Calu3 (cell line): ENCODE results near the gene RAD23A. TPM values are rescaled to one million over a fixed set of nuclear protein-coding genes. Genes with fewer than 3 reads are reported as not detected.
"Not testable (repeated sequence)": the region's sequence is repeated elsewhere in the genome, so short reads cannot be mapped to it uniquely, and the experiment has no call there.

Experiments used
- BruUV-seq: library from RNA; stranded (reverse); fragments of 400-500 nt; replicated peaks from 2 replicates; lab custom pipeline; 2021; lab: Mats Ljungman, UMichigan
- CTCF ChIA-PET: fragments of 300-600 bp; sonication (Branson Sonifier 250); formaldehyde crosslinking; loops from one replicate; lab custom pipeline; 2022; ENCODE audit warnings: antibody characterized with exemption; lab: Charles Lee
- DNase-seq: peaks from one replicate; pipeline ENCODE4 v3.0.0; 2022
- H3K27ac Mint-ChIP-seq: one replicate; pipeline ENCODE4 v1.8.0; 2022; ENCODE audit warnings: mixed read lengths; ENCODE audit not compliant: unreplicated experiment
- H3K27me3 Mint-ChIP-seq: one replicate; pipeline ENCODE4 v1.8.0; 2022; ENCODE audit warnings: mixed read lengths; ENCODE audit not compliant: unreplicated experiment
- H3K36me3 Mint-ChIP-seq: one replicate; pipeline ENCODE4 v1.8.0; 2022; ENCODE audit warnings: mild to moderate bottlenecking, moderate library complexity, mixed read lengths; ENCODE audit not compliant: insufficient read depth, unreplicated experiment
- H3K4me1 Mint-ChIP-seq: one replicate; pipeline ENCODE4 v1.8.0; 2022; ENCODE audit warnings: mild to moderate bottlenecking, low read depth, mixed read lengths; ENCODE audit not compliant: unreplicated experiment
- H3K4me3 Mint-ChIP-seq: one replicate; pipeline ENCODE4 v1.8.0; 2022; ENCODE audit warnings: mild to moderate bottlenecking, low read depth, moderate library complexity, mixed read lengths; ENCODE audit not compliant: unreplicated experiment
- H3K9me3 Mint-ChIP-seq: one replicate; pipeline ENCODE4 v1.8.0; 2022; ENCODE audit warnings: low read depth, mixed read lengths; ENCODE audit not compliant: unreplicated experiment
- CTCF ChIP-seq: fragments of 200-600 bp; IDR thresholded peaks from one replicate; pipeline ENCODE4 v1.8.0; 2022; ENCODE audit warnings: antibody characterized with exemption; ENCODE audit not compliant: unreplicated experiment
- intact Hi-C: fragments of 100-400 bp; cut with micrococcal nuclease; formaldehyde crosslinking; loops from one replicate; pipeline ENCODE4 v1.10.0; 2022; ENCODE audit not compliant: unreplicated experiment
- total RNA-seq: library from RNA; stranded (reverse); gene quantifications from 2 replicates; pipeline ENCODE4 v1.2.3, GENCODE V29; 2022

RAD23A gene
- total RNA-seq, 1 experiment from 2014 or later = 110 TPM

- intact Hi-C loops = no loop called here
- Mint-ChIP-seq H3K4me1 (no peaks in the 10 kb centered on the region), H3K36me3 (peaks cover 4% of the 10 kb centered on the region), H3K27ac (no peak overlapping the region), H3K4me3 (no peak overlapping the region), H3K27me3 (no peaks in the 10 kb centered on the region), H3K9me3 (no peaks in the 10 kb centered on the region)
- no peak for DNase-seq
- TF ChIP-seq CTCF = no peak
- CTCF ChIA-PET = no interaction called here
- no TSS peak for BruUV-seq
These were observed 33.1 kb upstream of the RAD23A start for GRCh38 chr19:12912571-12912970.

DNA sequence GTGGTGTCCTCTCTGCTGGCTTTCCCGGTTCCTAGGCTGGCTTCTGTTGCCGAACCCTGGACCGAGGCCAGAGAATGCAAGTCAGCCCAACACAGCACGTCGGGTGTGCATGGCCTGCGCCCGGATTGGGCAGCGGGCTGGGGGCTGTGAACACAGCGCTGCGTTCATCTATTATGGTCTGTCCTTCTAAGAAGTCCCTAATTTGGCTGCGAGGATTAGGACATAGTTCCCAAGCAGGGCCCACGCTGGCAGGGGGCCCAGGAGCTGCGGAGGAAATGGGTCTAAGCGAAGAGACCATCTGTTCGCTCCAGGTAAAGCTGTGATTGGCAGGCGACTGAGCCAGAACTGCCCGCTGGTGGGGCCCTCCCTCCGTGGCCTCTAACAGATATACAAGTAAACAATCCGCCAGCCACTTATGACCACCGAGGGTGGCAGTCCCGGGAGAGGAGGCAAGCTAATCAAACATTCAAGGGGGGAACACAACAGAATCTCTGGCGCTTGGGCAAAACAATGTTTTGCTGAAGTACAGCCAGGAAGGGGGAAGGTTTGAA, 32.6 kb upstream of the RAD23A start:
- Mint-ChIP-seq H3K27ac (no peak overlapping the region), H3K4me3 (no peak overlapping the region), H3K4me1 (no peaks in the 10 kb centered on the region), H3K36me3 (peaks cover 9% of the 10 kb centered on the region), H3K9me3 (no peaks in the 10 kb centered on the region), H3K27me3 (no peaks in the 10 kb centered on the region)
- DNase-seq = no peak
- no peak for TF ChIP-seq CTCF
- CTCF ChIA-PET = no interaction called here
- BruUV-seq = no TSS peak
- intact Hi-C loops = no loop called here

GRCh38 chr19:12913851-12914690, 31.6 kb upstream of the RAD23A start:
- no peak overlapping the region for H3K4me3 Mint-ChIP-seq

GRCh38 chr19:12915860-12916259, 29.8 kb upstream of the RAD23A start:
- DNase-seq, H3K4me1 Mint-ChIP-seq, H3K4me3 Mint-ChIP-seq, BruUV-seq, CTCF ChIA-PET, H3K27me3 Mint-ChIP-seq, H3K9me3 Mint-ChIP-seq, H3K27ac Mint-ChIP-seq, intact Hi-C loops: not testable (repeated sequence)
- peaks cover 33% of the 10 kb centered on the region for H3K36me3 Mint-ChIP-seq

More at GRCh38 chr19:12913851-12914690, 31.6 kb upstream of the RAD23A start:
- Mint-ChIP-seq H3K9me3 (no peaks in the 10 kb centered on the region), H3K27me3 (no peaks in the 10 kb centered on the region), H3K27ac (no peak overlapping the region), H3K36me3 (peaks cover 17% of the 10 kb centered on the region), H3K4me1 (no peaks in the 10 kb centered on the region)
- no peak for DNase-seq
- BruUV-seq = no TSS peak
- CTCF ChIA-PET = no interaction called here
- intact Hi-C loops = no loop called here
- TF ChIP-seq CTCF = no peak

DNA sequence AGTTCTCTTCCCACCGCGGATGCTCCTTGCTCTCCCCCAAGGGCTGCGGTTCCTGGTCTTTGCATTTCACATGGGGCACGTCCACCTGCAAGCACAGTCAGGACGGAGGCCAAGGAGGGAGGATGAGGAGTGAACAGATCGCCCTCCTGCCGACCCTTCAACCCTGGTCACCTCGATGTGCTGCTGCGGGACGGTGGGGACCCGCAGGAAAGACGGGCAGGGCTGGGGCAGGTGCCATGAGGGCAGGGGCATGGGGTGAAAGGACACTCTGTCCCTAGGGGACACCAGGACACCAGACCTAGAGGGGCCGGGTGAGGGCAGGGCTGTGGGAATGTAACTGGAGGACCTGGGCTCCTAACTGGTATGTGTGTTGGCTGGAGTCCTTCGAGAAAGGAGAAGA, 27.4 kb upstream of the RAD23A start:
- intact Hi-C loops = no loop called here
- no TSS peak for BruUV-seq
- DNase-seq = no peak
- peak overlapping the region; percentile 64 for H3K4me3 Mint-ChIP-seq
- H3K9me3 Mint-ChIP-seq = no peaks in the 10 kb centered on the region
- no peaks in the 10 kb centered on the region for H3K27me3 Mint-ChIP-seq
- H3K4me1 Mint-ChIP-seq = no peaks in the 10 kb centered on the region
- peak overlapping the region; percentile 91 for H3K27ac Mint-ChIP-seq
- CTCF ChIA-PET = no interaction called here
- no peak for TF ChIP-seq CTCF
- peaks cover 53% of the 10 kb centered on the region for H3K36me3 Mint-ChIP-seq
